Spleen (tissue), 11 donors: ENCODE data around the gene DDX54. TPM values are rescaled to one million over a fixed set of nuclear protein-coding genes. Genes with fewer than 3 reads are reported as not detected.

ENCODE experiments used
- DNase-seq: peaks from one replicate; pipeline ENCODE4 v3.0.0-alpha.2; 2020
- H3K27ac ChIP-seq, 8 donors: fragments of 200-600 bp; sonication (generic) in 7 of 8; 1 replicate in 4 of 8; 2 replicates in 4 of 8; pipeline versions ENCODE4 v1.5.0 to v1.8.0; 2016 to 2021; ENCODE audit warnings: inconsistent platforms in 4 of 8, mild to moderate bottlenecking in 4 of 8, moderate library complexity in 1 of 8
- H3K27me3 ChIP-seq, 7 donors: fragments of 200-600 bp; sonication (generic) in 6 of 7; replicated peaks in 1 of 7; 1 replicate in 4 of 7; 2 replicates in 3 of 7; pipeline versions ENCODE4 v1.5.0 to v1.8.0; 2016 to 2021; ENCODE audit warnings: inconsistent platforms in 3 of 7, mild to moderate bottlenecking in 1 of 7
- H3K36me3 ChIP-seq, 6 donors: fragments of 200-600 bp; sonication (generic) in 5 of 6; 1 replicate in 4 of 6; 2 replicates in 2 of 6; pipeline versions ENCODE4 v1.5.0 to v1.8.0; 2016 to 2021; ENCODE audit warnings: inconsistent platforms in 2 of 6
- H3K4me1 ChIP-seq, 6 donors: fragments of 200-600 bp; sonication (generic) in 5 of 6; 1 replicate in 3 of 6; 2 replicates in 3 of 6; pipeline versions ENCODE4 v1.5.0 to v1.8.0; 2016 to 2021; ENCODE audit warnings: inconsistent platforms in 3 of 6
- H3K4me3 ChIP-seq, 8 donors: fragments of 200-600 bp; sonication (generic) in 7 of 8; 1 replicate in 4 of 8; 2 replicates in 4 of 8; pipeline versions ENCODE4 v1.5.0 to v1.8.0; 2016 to 2021; ENCODE audit warnings: inconsistent platforms in 4 of 8, mild to moderate bottlenecking in 4 of 8, moderate library complexity in 2 of 8
- H3K9me3 ChIP-seq, 8 donors: fragments of 200-600 bp; sonication (generic) in 7 of 8; 1 replicate in 4 of 8; 2 replicates in 4 of 8; pipeline versions ENCODE4 v1.5.0 to v1.8.0; 2016 to 2021; ENCODE audit warnings: inconsistent platforms in 4 of 8
- POLR2A ChIP-seq, 3 donors: fragments of 450-650 bp; IDR thresholded peaks; one replicate each; pipeline ENCODE4 v1.5.1; 2017; ENCODE audit warnings: antibody characterized with exemption in 3 of 3, mild to moderate bottlenecking in 1 of 3
- POLR2AphosphoS5 ChIP-seq, 3 donors: sonication (generic); formaldehyde crosslinking; IDR thresholded peaks; one replicate each; pipeline ENCODE4 v1.5.1; 2017; ENCODE audit warnings: antibody characterized with exemption in 3 of 3
- WGBS, 5 donors: extraction: QIAGEN DNeasy Blood & Tissue Kit in 3 of 5; methylation state at CpG; one replicate each; pipeline versions ENCODE4 v1.1.5 to v1.1.7; 2013 to 2018; 5-methylcytosine and 5-hydroxymethylcytosine counted together
- intact Hi-C: fragments of 100-400 bp; cut with DNase I; formaldehyde crosslinking; loops from one replicate; pipeline ENCODE4 v1.15.0; 2023; ENCODE audit warnings: low total_unique reads
- polyA plus RNA-seq, 3 donors: library from polyadenylated mRNA; stranded (reverse); fragments of 200-250 nt; gene quantifications; one replicate each; pipeline ENCODE4 v1.2.1, GENCODE V29; 2013
- total RNA-seq, 7 donors: library from RNA; depleted of rRNA in 3 of 7; stranded (reverse); fragments of >200 nt in 3 of 7; fragmentation: NEBNext Ultra II Directional in 4 of 7; extraction: Animal tissue kit (Norgen Biotek cat#: 25700) in 4 of 7; gene quantifications; one replicate each; pipeline versions ENCODE4 v1.1.0 to v1.2.1, GENCODE V29; 2016 to 2021
- TF ChIP-seq, protein P1 (sequence below), 11 experiments: fragments of 200-600 bp in 7 of 11; fragments of 450-650 bp in 4 of 11; sonication (generic) in 4 of 11; IDR thresholded peaks in 8 of 11; conservative IDR thresholded peaks in 3 of 11; 1 replicate in 7 of 11; 2 replicates in 4 of 11; pipeline versions ENCODE4 v1.4.0 to v1.8.0; 2016 to 2021; ENCODE audit warnings: antibody characterized with exemption in 11 of 11, inconsistent platforms in 4 of 11, mild to moderate bottlenecking in 1 of 11
- donor health status: healthy with polysubstance abuse.
- donor health status: DM: no; HTN: no; CAD: no; lungs with moderate emphysema.
- donor health status: DM: no; HTN: no; CAD: no.
- donor health status: Bipolar disorder and iron deficiency.
- donor health status: healthy.
- donor health status: DM: no; HTN: no; CAD: no.
- donor health status: DM: yes; HTN: yes; CAD: no.

DDX54 gene
- total and polyA plus RNA-seq, 10 donors: 44.4 to 80.3 (median 60.3) TPM

GRCh38 chr12:113146999-113147398, 38.3 kb downstream of the DDX54 start:
- Histone ChIP-seq H3K27ac (no peak overlapping the region), H3K4me3 (no peak overlapping the region), H3K27me3 (peaks cover 0 to 29% (median 3%) of the 10 kb centered on the region in 7 donors), H3K4me1 (peaks cover 0 to 15% (median 10%) of the 10 kb centered on the region in 6 donors), H3K9me3 (peaks cover 0 to 10% (median 6%) of the 10 kb centered on the region in 8 donors), H3K36me3 (no peaks in the 10 kb centered on the region)
- intact Hi-C loops: no loop called here
- peak; percentile 1 for DNase-seq
- TF ChIP-seq POLR2AphosphoS5 (IDR thresholded peaks at IDR 0.05) (no peak), POLR2A (IDR thresholded peaks at IDR 0.05) (no peak)
- TF ChIP-seq, protein P1, sequence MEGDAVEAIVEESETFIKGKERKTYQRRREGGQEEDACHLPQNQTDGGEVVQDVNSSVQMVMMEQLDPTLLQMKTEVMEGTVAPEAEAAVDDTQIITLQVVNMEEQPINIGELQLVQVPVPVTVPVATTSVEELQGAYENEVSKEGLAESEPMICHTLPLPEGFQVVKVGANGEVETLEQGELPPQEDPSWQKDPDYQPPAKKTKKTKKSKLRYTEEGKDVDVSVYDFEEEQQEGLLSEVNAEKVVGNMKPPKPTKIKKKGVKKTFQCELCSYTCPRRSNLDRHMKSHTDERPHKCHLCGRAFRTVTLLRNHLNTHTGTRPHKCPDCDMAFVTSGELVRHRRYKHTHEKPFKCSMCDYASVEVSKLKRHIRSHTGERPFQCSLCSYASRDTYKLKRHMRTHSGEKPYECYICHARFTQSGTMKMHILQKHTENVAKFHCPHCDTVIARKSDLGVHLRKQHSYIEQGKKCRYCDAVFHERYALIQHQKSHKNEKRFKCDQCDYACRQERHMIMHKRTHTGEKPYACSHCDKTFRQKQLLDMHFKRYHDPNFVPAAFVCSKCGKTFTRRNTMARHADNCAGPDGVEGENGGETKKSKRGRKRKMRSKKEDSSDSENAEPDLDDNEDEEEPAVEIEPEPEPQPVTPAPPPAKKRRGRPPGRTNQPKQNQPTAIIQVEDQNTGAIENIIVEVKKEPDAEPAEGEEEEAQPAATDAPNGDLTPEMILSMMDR (IDR thresholded peaks at IDR 0.05 in 8 of 11, conservative IDR thresholded peaks at IDR 0.05 in 3 of 11): no peak
- 78 to 93% (median 87%) methylated on average over 2 of the region's 2 CpGs for WGBS, 5 donors

- TF ChIP-seq, protein P1 (IDR thresholded peaks at IDR 0.05 in 8 of 11, conservative IDR thresholded peaks at IDR 0.05 in 3 of 11): no peak
- TF ChIP-seq POLR2A (IDR thresholded peaks at IDR 0.05) (no peak), POLR2AphosphoS5 (IDR thresholded peaks at IDR 0.05) (no peak)
- Histone ChIP-seq H3K4me3 (no peak overlapping the region), H3K36me3 (no peaks in the 10 kb centered on the region), H3K4me1 (peaks cover 0 to 20% (median 13%) of the 10 kb centered on the region in 6 donors), H3K9me3 (peaks cover 0 to 10% (median 6%) of the 10 kb centered on the region in 8 donors), H3K27ac (no peak overlapping the region), H3K27me3 (peaks cover 0 to 18% (median 0%) of the 10 kb centered on the region in 7 donors)
- peak; percentile 34 for DNase-seq
- WGBS, 5 donors: 79 to 87% (median 81%) methylated on average over 12 of the region's 12 CpGs
- intact Hi-C loops: no loop called here
Measured at GRCh38 chr12:113145720-113146551, 39.3 kb downstream of the DDX54 start.

DNA sequence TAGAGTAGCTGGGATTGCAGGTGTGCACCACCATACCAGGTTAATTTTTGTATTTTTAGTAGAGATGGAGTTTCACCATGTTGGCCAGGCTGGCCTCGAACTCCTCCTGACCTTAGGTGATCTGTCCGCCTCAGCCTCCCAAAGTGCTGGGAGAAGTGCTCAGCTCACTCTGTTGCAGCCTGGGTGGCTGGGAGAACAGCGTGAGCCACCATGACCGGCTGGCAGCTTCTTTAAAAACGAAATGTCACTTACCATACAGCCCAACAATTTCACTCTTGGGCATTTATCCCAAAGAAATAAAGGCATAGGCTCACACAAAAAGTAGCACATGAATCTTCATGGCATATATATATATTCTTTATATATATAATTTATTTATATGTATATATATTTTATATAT, 40.5 kb downstream of the DDX54 start:
- TF ChIP-seq, protein P1 (IDR thresholded peaks at IDR 0.05 in 8 of 11, conservative IDR thresholded peaks at IDR 0.05 in 3 of 11): no peak
- no peak for TF ChIP-seq POLR2AphosphoS5 (IDR thresholded peaks at IDR 0.05)
- intact Hi-C loops: no loop called here
- Histone ChIP-seq H3K27me3 (peaks cover 0 to 7% (median 0%) of the 10 kb centered on the region in 7 donors), H3K9me3 (peaks cover 0 to 10% (median 6%) of the 10 kb centered on the region in 8 donors), H3K4me3 (no peak overlapping the region), H3K4me1 (peaks cover 0 to 20% (median 13%) of the 10 kb centered on the region in 6 donors), H3K36me3 (no peaks in the 10 kb centered on the region), H3K27ac (no peak overlapping the region)
- WGBS, 5 donors: 81 to 90% (median 84%) methylated on average over 5 of the region's 5 CpGs
- DNase-seq: peak; percentile 8

GRCh38 chr12:113143959-113144358, 41.3 kb downstream of the DDX54 start:
- H3K4me1 ChIP-seq: peaks cover 0 to 20% (median 13%) of the 10 kb centered on the region in 6 donors
- no peak overlapping the region for H3K27ac ChIP-seq
- no peaks in the 10 kb centered on the region for H3K27me3 ChIP-seq
- H3K4me3 ChIP-seq: no peak overlapping the region
- DNase-seq: peak; percentile 30
- H3K9me3 ChIP-seq: peaks cover 0 to 10% (median 6%) of the 10 kb centered on the region in 8 donors
- intact Hi-C loops: no loop called here
- WGBS, 5 donors: 89 to 97% (median 92%) methylated on average over 8 of the region's 8 CpGs
- no peaks in the 10 kb centered on the region for H3K36me3 ChIP-seq
- TF ChIP-seq POLR2A (IDR thresholded peaks at IDR 0.05) (no peak), POLR2AphosphoS5 (IDR thresholded peaks at IDR 0.05) (no peak)
- TF ChIP-seq, protein P1 (IDR thresholded peaks at IDR 0.05 in 8 of 11, conservative IDR thresholded peaks at IDR 0.05 in 3 of 11): no peak
